HG03520 (cell line): ENCODE measurements around the gene TSPAN11.
"Not testable (repeated sequence)": the region's sequence is repeated elsewhere in the genome, so short reads cannot be mapped to it uniquely, and the experiment has no call there.

Source experiments
- ATAC-seq: cut with Tn5 transposase; IDR thresholded peaks from one replicate; pipeline ENCODE4 v1.9.1; 2021; ENCODE audit warnings: mild to moderate bottlenecking, moderate library complexity; ENCODE audit not compliant: unreplicated experiment

The TSPAN11 gene

DNA sequence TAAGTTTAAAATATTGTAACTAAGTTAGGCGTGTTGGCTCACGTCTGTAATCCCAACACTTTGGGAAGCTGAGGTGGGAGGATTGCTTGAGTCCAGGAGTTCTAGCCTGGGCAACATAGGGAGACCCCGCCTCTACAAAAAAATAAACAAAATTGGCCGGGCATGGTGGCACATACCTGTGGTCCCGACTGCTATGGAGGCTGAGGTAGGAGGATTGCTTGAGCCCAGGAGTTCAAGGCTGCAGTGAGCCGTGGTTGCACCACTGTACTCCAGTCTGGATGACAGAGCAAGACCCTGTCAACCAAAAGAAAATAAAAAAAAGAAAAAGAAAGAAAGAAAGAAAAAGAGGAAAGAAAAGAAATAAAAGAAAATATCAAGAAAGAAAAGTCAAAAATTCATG lies 72.5 kb downstream of the TSPAN11 start:
- ATAC-seq = no peak

DNA sequence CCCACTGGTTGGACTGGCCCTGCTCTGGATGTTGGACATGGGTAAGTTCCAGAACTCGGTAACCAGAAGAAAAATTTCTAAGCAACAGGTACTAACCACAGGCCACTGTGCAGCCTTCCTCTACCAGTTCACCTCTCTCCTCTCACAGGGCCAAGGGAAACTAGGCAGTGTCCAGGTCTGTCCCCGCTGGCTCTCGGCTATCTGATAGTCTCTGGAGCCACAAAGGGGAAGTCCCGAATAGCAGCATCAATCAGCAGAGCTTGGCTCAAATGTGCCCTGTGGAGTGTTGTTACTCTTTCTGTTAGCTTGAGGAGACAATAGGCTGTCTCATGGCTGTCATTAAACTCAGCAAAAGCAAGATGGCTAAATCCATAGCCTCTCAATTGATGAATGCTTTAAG lies 73.2 kb downstream of the TSPAN11 start:
- no peak for ATAC-seq

DNA sequence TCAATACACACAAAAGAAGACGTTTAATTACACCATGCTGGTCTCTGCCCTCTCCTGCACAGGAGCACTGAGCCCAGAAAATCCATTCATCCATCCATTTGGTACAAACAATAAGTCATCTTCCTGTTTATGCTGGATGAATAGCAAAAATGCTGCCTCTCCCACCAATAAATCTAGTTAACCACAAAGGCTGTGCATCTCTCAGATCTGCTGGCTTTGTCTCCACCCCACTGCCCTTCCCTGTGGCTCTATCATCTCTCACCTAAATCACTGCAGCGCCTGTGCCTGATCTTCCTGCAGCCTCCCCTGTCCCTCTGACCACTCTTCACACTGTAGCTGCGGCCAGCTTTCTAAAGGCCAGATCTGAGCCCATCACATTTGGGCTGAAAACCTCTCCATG lies 74.2 kb downstream of the TSPAN11 start:
- no peak for ATAC-seq

DNA sequence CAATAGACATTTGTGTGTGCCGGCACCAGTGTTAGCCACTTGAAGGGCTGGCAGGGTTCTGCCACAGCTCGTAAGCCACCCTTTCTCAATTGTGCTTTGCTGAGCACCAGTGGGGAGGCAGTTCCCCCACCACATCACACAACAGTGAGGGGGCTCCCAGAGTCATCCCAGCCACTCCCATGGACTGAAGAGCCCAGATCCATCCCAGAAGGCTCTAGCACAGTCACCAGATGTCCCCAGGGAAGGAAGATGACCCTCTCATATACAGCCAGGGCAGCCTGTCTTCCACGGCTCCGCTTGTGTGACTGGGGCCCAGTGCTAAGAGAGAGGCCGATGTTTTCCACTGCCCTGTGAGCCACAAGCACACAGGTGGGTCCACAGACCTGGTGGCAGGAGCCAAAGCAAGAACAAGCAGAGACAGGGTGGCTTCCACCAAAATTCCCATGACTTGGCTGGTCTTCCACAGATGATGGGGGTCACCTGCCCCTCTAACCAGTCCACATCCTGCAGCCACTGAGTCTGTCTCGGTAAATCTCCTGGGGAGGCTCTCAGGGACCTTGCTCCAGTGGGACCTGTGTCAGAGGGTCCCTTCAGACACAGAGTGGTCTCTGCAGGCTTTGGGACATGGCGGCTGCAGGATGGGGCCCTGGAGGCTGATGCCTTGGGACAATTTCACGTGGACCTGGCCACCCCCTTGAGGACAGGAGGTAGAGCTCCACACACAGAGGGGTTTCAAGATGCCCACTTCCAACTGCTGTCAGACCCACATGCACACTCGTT lies 75.2 kb downstream of the TSPAN11 start:
- no peak for ATAC-seq

DNA sequence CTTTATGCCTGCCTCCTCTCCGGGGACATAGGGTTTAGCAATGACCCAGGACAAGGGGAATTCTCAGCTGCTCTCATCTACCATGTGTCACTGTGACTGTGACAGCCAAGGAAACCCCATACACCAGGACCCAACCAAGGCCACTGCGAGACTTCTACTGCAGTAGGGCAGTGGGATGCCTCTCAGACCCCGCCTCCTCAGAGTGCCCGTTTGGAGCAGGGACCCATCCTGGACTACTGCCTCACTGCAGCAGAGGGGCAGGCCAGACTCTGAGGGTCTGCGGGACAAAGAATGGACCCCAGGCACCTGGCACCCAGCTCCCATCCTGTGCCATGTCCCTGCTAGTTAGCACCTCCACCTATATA lies 75.8 kb downstream of the TSPAN11 start:
- no peak for ATAC-seq

DNA sequence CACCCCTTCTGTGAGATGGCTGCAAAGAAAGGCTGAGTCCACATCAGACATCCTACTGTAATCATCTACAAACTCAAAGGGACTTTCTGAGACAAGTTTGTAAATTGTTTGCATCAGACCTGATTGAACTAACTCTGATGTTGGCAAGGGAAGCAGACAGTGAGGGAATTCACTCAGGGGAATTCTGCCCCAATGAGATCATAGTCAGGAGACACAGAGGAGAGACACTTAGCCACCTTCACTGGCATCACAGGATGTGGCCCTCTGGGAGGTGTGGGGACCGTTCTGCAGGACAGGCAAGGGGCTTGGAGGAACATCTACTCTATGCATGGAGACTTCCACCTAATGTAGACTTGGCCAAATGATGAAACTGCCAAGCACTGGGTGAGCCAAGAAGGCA lies 76.5 kb downstream of the TSPAN11 start:
- ATAC-seq = no peak

DNA sequence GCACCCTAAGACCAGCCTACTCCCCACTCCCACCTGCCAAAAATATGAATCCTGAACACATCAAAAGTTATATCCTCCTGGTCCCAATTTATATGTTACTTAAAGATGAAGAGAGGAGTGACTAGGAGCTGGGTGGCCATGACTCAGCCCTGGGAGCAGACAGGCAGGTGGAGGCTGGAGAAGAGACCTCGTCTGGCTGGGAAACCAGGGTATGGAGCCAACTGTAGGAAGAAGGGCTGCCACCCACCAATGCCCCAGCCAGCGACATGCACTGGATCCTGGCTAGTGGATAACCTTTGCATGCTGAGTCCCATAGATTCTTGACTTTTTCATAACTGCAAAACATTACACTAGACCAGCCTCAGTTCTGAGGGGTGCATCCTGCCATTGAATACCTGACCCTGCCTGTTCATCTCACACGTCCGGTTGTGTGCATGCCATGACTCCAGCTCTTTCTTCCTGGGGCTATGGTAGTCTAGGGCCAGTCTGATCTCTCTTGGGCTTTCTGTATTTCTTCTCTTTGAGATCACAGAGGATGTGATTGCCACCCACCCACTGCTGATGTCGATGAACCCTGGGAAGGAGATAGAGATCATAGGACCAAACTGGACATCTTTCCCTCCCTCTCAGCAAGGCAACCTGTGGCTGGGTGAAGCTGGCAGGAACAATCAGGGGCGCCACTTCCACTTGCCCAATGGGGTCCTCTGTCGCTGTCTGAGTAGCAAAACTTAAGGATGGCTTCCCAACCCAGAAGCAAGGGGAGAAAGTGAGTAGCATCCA lies 77.5 kb downstream of the TSPAN11 start:
- no peak for ATAC-seq

DNA sequence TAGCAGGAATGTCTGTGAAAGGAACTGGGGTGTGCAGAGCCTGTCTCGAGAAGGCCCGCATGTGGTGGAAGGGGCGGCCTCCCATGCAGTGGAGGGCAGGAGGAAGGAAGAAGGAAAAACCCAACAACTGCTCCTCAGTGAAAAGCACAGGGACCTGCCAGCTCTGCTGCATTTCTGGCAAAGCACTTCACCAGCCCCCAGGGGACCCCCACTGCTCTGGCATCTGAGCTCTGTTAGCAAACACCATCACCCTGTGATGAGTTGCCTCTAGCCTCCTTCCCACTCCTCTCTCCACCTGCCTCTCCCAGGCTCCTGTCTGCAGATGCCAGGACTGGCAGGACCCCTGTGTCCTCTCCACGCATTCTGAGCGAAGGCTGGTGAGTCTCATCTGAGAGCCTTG lies 78.1 kb downstream of the TSPAN11 start:
- ATAC-seq = no peak

DNA sequence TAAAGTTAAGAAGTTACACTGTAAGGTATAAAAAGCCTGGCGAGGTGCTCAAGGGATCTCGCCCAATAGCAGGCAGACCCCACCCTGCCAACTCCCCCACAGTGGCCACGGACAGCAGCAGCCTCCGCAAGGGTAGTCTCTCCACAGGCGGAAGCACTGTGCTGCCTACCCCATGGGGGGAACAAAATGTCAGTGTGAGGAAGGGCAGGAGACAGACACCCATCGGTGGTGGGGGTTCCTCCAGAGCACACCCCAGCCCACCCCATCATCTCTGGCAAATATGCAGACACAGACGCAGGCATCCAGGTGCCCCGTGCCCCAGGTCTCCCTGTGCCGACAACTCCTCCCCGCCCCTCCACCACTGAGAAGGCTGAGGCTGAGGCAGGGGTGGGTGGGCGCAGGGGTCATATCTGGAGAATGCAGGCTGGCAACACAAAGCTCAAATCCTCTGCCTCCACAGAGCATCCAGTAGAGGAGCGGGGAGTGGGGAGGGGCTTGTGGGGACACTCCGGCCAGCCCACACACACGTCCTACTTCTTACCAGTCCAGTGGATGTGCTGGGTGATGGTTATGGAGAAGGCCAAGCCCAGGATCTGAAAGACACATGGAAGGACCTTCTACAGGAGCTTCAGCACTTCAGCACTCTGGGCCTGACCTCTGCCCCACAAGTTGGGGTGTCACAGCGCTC lies 78.9 kb downstream of the TSPAN11 start:
- no peak for ATAC-seq

DNA sequence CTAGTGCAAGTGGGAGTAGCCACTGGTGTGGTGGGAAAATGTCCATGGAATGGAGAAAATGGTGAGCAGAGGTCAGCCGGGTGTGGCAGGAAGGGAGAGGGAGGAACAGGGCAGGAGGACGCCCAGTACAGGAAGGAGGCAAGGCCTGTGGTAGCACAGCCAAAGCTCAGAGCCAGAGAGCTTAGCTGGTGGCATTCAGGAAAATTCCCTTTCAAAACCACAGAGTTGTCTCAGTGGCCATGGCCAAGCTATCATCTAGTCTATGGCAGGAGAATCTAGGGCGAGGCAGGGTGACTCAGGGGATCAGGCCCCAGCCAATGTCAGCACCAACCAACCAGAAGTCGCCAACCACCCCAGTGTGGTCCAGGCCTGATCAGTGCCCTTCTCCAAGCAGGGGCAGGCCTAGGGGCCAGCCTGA lies 79.4 kb downstream of the TSPAN11 start:
- ATAC-seq = no peak

DNA sequence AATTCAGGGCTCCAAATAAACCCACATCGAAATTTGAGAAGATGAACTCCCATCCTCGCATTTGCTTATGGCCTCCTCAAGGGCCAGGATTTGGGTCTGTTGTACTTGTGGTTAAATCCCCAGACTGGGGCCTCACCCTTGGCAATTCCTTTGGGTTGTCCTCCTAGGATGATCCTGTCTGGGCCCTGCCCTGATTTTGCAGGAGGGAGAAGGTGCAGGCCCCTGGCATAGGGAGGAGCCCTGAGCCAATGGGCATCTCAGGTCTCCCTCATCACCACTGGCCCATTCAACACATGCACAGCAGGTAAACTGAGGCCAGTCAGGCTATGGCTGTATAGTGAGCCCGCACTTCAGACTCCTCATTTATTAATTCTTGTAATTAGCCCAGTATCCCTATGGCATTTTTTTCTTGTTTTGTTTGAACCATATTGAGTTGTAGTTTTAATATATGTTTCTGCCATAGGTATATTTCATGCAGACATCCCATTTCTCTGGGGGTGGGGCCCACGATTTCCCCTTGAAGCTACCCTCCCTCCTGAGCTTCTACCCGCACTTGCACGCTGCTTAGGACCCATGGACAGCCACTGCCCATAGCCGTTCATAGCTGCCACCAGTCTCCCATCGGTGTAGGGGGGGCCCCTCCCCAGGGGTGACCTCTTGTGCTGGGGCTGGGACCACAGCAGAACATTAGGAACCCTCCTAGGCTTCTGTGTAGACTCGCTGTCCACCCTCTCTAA lies 80.0 kb downstream of the TSPAN11 start:
- ATAC-seq = no peak

DNA sequence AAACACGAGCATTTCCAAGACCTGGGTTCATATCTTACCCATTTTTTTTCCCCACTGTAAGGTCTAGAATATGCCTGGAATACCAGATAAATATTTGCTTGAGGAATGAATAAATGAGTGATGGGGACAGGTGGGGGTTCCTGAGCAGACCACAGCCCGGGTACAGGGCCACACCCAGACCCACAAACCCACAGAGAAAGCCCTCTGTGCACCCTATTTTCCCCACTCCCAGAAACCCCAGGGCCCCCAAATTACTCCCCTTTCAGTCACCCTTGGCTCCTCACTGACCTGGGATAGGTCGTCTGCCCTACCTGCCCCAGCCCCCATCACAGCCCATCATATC lies 80.6 kb downstream of the TSPAN11 start:
- no peak for ATAC-seq

DNA sequence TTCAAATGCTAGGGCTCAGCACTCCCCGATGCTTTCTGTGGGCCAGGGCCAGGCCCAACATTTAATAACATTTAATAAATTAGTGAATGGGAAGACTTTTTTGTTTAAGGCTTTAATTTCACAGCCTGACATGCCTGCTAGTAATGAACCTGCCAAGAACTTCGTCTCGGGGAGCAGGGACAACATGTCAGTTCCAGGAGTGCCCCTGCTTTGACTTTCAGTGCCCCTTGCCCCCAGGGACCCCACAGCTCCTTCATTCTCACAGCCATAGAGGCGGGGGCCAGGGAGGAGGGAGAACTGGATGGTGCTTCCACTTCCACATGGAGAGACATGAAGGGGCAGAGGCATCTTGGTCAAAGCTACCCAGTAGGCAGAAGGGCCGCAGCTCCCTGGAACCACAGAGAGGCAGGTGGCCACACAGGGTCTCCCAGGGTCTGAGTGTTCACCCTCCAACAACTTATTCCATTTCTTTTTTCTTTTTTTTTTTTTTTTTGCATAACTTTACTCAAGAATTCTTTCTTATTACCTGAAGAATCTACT lies 81.2 kb downstream of the TSPAN11 start:
- ATAC-seq = no peak

DNA sequence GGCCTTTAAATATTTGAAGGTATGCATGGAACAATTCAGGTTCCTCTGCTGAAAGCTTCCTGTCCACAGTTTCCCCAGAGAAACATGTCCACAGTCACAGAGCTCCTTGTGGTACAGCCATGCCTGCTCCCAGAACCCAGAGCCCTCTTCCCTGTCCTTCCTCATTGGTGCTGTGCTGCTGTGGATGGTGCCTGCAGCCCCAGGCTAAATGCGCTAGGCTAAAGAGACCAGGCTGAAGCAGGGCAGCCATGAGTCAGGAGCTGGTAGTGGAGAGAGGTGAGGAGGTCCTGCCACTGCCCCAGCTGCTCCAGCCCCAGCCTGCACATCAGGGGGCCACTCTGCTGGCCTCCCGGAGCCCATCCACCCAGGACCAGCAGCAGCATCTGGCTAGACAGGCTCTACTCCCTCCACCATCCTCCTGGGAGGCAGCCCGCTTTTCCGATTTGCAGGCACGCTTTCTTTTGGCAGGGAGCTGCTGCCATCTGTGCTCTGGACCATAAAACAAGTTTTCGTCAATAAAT lies 81.8 kb downstream of the TSPAN11 start:
- ATAC-seq = no peak

DNA sequence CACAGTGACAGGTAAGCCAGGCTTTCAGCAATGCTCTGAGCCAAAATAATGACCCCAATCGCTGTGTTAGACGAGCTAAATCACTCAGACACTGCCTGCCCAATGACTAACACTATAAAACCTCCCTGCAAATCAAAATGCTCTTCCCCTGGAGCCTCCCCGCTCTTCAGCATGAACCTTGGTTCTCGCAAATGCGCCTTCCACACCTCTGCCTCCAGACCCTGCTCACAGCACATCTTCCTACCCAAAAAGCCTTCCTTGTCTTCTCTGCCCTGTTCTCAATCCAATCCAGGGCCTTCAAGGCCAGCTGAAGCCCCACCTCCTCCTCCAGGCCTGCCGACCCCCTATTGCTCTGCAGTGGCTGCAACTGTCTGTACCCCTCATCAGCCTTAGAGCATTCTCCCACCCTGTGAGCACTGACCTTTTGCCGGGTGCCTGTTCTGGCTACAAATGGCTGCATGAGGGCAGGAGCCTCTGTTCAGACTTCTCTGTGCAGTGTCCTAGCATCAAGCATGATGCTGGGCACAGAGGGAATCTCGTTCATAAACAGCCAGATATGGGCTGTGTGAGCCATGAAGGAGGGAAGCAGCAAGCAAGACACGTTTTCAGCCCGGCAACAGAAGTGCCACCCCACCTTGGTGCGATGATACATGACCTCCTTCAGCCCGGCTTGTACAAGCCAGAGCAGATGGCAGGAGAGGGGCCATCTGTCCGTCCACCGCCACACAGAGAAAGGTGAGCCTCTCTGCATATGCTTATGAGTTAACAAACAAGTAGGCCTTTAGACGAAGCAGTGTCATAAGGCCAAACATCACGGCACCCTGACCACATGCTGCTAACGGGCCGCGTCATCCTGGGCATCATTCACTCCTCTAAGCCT lies 82.7 kb downstream of the TSPAN11 start:
- ATAC-seq = no peak

DNA sequence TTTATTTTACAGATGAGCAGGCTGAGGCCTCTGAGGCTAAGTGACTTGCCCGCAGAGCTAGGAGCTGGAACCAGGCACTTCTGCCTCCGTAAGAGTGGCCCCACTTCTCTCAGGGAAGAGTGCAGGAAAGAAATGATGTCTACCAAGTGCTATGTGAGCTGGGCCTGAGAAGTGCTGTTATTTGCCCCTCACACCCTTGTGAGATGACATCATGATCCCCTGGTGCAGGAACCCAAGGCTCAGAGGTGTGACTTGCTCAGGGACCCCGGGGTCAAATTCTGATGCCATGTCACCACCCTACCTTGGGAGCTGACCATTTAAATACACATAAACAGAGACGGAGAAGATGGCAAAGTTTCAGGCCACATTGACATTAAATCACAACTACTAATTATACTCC lies 83.4 kb downstream of the TSPAN11 start:
- ATAC-seq = no peak

DNA sequence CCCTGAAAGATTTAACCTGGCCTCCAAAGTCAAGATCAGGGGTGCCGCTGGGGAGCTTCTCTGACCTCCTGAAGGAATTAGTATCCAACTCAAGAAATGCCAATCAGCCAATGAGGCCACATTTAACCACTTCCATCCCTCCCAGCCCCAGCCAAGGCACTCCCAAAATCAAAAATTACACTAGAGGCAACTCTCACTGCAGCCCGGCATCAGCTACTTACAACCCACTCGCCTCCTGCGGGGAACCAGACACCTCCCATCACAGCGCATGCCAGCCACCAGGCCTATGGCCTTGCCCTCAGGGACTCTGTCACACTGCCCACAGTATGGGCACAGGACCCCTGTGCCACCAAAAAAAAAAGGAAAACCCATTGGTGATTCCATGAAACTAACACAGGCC lies 84.8 kb downstream of the TSPAN11 start:
- no peak for ATAC-seq

DNA sequence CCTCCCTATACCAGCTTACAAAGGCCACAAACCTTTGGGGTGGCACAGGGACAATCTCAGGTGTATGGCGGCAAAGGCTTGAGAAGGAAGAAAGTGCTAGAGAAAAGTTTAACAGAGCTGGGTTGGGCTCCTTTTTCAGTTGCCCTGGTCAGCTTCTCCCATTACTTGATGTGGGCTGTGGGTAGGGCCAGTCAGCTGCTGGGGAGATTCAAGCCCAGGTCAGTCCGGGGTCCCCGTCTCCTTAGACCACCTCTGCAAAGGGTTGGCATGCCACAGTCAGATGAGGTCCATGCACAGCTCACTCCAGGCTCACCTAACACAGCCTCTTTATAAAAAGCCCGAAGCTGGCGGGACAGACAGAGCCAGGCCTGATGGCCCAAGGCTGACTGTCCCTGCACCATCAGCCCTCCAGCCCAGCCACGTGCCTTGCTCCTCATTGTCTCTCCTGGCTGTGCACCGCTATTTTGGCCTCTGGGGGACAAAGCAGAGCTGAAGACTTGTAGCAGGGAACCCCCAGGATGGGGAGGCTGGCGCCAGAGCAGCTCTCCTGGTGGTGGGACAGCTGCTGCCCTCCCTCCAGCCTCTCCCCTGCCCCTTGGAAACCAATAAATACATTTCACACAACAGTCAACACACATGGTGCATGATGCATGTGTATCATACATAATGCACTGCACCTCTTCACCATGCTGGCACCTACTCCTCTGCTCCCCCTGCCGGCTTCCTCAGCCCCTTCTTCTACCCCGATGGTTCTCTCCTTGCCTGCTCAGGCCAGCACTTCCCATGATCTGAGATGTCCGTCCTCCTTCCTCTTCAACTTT lies 85.4 kb downstream of the TSPAN11 start:
- no peak for ATAC-seq

DNA sequence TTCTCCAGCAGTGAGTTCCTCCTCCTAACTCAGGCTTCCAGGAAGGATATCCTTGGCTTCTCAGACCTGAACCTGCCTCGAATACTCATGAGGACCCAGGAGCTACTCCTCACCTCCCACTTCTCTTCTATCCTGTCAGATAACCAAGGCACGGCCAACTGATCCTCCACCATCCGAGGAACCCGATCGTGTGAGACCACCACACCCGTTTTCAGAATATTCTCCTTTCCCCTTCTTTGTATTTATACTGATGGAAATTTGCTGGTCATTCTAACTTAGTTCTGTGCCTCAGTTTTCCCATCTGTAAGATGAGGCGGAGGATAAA lies 86.0 kb downstream of the TSPAN11 start:
- ATAC-seq = not testable (repeated sequence)
